HepG2 (cell line): Measurements from ENCODE around the gene EFS. TPM values are rescaled to one million over a fixed set of nuclear protein-coding genes. Genes with fewer than 3 reads are reported as not detected.

Experiments used
- AKNA ChIP-seq: sonication (generic); formaldehyde crosslinking; IDR thresholded peaks from 2 replicates; pipeline ENCODE4 v1.4.0; 2020; ENCODE audit warnings: missing genetic modification reagents, borderline replicate concordance
- CREB3 ChIP-seq: sonication (generic); formaldehyde crosslinking; IDR thresholded peaks from 2 replicates; pipeline ENCODE4 v1.5.0; 2020; ENCODE audit warnings: missing genetic modification reagents
- FOXO1 ChIP-seq: sonication (generic); formaldehyde crosslinking; IDR thresholded peaks from 2 replicates; pipeline ENCODE4 v1.4.0; 2020; ENCODE audit warnings: missing genetic modification reagents
- HMG20A ChIP-seq: IDR thresholded peaks from 2 replicates; pipeline ENCODE4 v1.6.1; 2016; ENCODE audit warnings: borderline replicate concordance
- HNRNPH1 ChIP-seq: fragments of 200-400 bp; formaldehyde crosslinking; optimal IDR thresholded peaks from 2 replicates; pipeline ENCODE3; 2017; ENCODE audit warnings: mild to moderate bottlenecking, low read depth, low read length
- KLF12 ChIP-seq: sonication (generic); formaldehyde crosslinking; IDR thresholded peaks from 2 replicates; pipeline ENCODE4 v1.4.0; 2020; ENCODE audit warnings: missing genetic modification reagents, borderline replicate concordance
- MIER3 ChIP-seq: IDR thresholded peaks from 2 replicates; pipeline ENCODE4 v1.6.1; 2016; ENCODE audit warnings: missing compliant biosample characterization, borderline replicate concordance
- MIXL1 ChIP-seq: IDR thresholded peaks from 2 replicates; pipeline ENCODE4 v1.6.1; 2016
- MTA3 ChIP-seq: sonication (generic); formaldehyde crosslinking; IDR thresholded peaks from 2 replicates; pipeline ENCODE4 v1.4.0; 2020; ENCODE audit warnings: missing genetic modification reagents
- NPAS2 ChIP-seq: sonication (generic); formaldehyde crosslinking; IDR thresholded peaks from 2 replicates; pipeline ENCODE4 v1.8.0; 2022; ENCODE audit warnings: mild to moderate bottlenecking, missing genetic modification reagents, borderline replicate concordance
- SP2 ChIP-seq: sonication (generic); formaldehyde crosslinking; IDR thresholded peaks from 2 replicates; pipeline ENCODE4 v1.5.1; 2020; ENCODE audit warnings: mild to moderate bottlenecking, missing genetic modification reagents
- ZBTB43 ChIP-seq: sonication (generic); formaldehyde crosslinking; conservative IDR thresholded peaks from 2 replicates; pipeline ENCODE4 v1.4.0; 2020; ENCODE audit warnings: missing genetic modification reagents
- ZFX ChIP-seq: sonication (generic); formaldehyde crosslinking; IDR thresholded peaks from 2 replicates; pipeline ENCODE4 v1.4.0; 2020; ENCODE audit warnings: mild to moderate bottlenecking, low read depth, missing genetic modification reagents, moderate library complexity
- ZFY ChIP-seq: sonication (generic); formaldehyde crosslinking; IDR thresholded peaks from 2 replicates; pipeline ENCODE4 v1.4.0; 2020; ENCODE audit warnings: missing genetic modification reagents
- ZNF260 ChIP-seq: sonication (generic); formaldehyde crosslinking; IDR thresholded peaks from 2 replicates; pipeline ENCODE4 v1.4.0; 2020; ENCODE audit warnings: missing genetic modification reagents, low read depth, mild to moderate bottlenecking, borderline replicate concordance
- ZNF317 ChIP-seq: sonication (generic); formaldehyde crosslinking; IDR thresholded peaks from 2 replicates; pipeline ENCODE4 v1.5.0; 2020; ENCODE audit warnings: mild to moderate bottlenecking, missing genetic modification reagents
- ZNF331 ChIP-seq: sonication (generic); formaldehyde crosslinking; IDR thresholded peaks from 2 replicates; pipeline ENCODE4 v1.4.0; 2020; ENCODE audit warnings: missing genetic modification reagents
- ZNF574 ChIP-seq: sonication (generic); formaldehyde crosslinking; IDR thresholded peaks from 2 replicates; pipeline ENCODE4 v1.4.0; 2020; ENCODE audit warnings: missing genetic modification reagents
- ZNF614 ChIP-seq: IDR thresholded peaks from 2 replicates; pipeline ENCODE4 v1.6.1; 2018; ENCODE audit warnings: missing biosample characterization, missing genetic modification reagents, inconsistent platforms, borderline replicate concordance
- ZNF644 ChIP-seq: IDR thresholded peaks from 2 replicates; pipeline ENCODE4 v1.6.1; 2016; ENCODE audit warnings: low read depth
- polyA plus RNA-seq, 8 experiments: library from polyadenylated mRNA; depleted of rRNA in 3 of 8; stranded (reverse) in 7 of 8; unstranded in 1 of 8; fragments of >200 nt; fragmentation: Illumina TruSeq in 4 of 8; extraction: Trizol in 4 of 8; gene quantifications; 2 replicates each; pipeline versions ENCODE4 v1.2.1 to v1.2.3, GENCODE V29; 2011 to 2016; ENCODE audit warnings: low read depth in 4 of 8, missing spikeins in 1 of 8, mixed read lengths in 1 of 8; ENCODE audit not compliant: insufficient read depth in 1 of 8
- total RNA-seq, 5 experiments: library from RNA; depleted of rRNA; stranded (reverse); fragments of >200 nt; fragmentation: Illumina TruSeq; extraction: Trizol; gene quantifications; 2 replicates each; pipeline ENCODE4 v1.2.3, GENCODE V29; 2016; ENCODE audit warnings: low read depth in 1 of 5

EFS gene
- total and polyA plus RNA-seq, 2 of the 13 experiments (the other 11 are each of a cell fraction or from before 2014, with no cell fraction given): not detected

DNA sequence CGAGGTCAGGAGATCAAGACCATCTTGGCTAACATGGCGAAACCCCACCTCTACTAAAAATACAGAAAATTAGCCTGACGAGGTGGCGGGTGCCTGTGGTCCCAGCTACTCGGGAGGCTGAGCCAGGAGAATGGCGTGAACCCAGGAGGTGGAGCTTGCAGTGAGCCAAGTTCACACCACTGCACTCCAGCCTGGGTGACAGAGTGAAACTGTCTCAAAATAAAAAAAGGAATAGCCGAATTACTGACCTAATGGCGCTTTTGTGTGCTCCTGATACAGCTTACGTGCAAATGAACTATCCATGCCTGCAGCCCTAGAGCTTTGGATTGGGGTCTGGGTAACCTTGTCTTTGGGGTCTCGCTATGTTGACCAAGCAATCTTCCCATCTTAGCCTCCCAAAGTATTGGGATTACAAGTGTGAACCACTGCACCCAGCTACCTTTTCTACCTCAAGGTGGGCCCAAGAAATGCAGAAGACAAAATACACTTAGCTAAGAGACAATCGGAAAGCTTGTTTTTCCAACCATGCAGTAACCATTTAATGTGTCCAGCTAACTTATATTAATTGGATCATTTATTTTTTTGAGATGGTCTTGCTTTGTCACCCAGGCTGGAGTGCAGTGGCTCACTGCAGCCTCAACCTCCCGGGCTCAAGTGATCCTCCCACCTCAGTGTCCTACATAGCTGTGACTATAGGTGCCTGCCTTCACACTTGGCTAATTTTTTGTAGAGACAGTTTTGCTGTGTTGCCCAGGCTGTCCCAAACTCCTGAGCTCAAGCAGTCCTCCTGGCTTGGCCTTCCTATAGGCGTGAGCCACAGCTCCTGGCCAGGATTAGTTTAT lies 38.3 kb downstream of the EFS start (continued):
- TF ChIP-seq AKNA (CRISPR knock-in tag): no peak
- peak; percentile 50; the same call in 1 of the 2 replicates for TF ChIP-seq ZFY (CRISPR knock-in tag)
- TF ChIP-seq MIER3 (CRISPR knock-in tag): no peak
- no peak for TF ChIP-seq HMG20A
- TF ChIP-seq FOXO1: 0 out of 2 replicates have a peak, but pooled peaks have one; percentile 18
- 0 out of 2 replicates have a peak, but pooled peaks have one; percentile 5 for TF ChIP-seq MIXL1 (CRISPR knock-in tag)
- peak; percentile 7; the same call in 1 of the 2 replicates for TF ChIP-seq ZNF614
- TF ChIP-seq ZNF260 (CRISPR knock-in tag): no peak
- TF ChIP-seq KLF12 (CRISPR knock-in tag): 0 out of 2 replicates have a peak, but pooled peaks have one; percentile 4
- no peak for TF ChIP-seq ZBTB43 (CRISPR knock-in tag)
- 0 out of 2 replicates have a peak, but pooled peaks have one; percentile 48 for TF ChIP-seq CREB3 (CRISPR knock-in tag)
- no peak for TF ChIP-seq ZNF644 (CRISPR knock-in tag)
- no peak for TF ChIP-seq HNRNPH1
- peak; percentile 48; the same call in 1 of the 2 replicates for TF ChIP-seq ZFX (CRISPR knock-in tag)
- TF ChIP-seq ZNF331: 0 out of 2 replicates have a peak, but pooled peaks have one; percentile 22
- TF ChIP-seq MTA3 (CRISPR knock-in tag): no peak
- TF ChIP-seq ZNF317 (CRISPR knock-in tag): no peak
- no peak for TF ChIP-seq SP2 (CRISPR knock-in tag)
- TF ChIP-seq ZNF574 (CRISPR knock-in tag): no peak; the same call in 1 of the 2 replicates
- TF ChIP-seq NPAS2 (CRISPR knock-in tag): no peak
